Activated gamma-delta T cell treated with Interleukin-2 at 50 U/mL for 16 hours (primary cell): Measurements from ENCODE around the gene NES.

Experiments used
- DNase-seq: peaks from one replicate; pipeline ENCODE4 v3.0.0-alpha.2; 2020

The NES gene

DNA sequence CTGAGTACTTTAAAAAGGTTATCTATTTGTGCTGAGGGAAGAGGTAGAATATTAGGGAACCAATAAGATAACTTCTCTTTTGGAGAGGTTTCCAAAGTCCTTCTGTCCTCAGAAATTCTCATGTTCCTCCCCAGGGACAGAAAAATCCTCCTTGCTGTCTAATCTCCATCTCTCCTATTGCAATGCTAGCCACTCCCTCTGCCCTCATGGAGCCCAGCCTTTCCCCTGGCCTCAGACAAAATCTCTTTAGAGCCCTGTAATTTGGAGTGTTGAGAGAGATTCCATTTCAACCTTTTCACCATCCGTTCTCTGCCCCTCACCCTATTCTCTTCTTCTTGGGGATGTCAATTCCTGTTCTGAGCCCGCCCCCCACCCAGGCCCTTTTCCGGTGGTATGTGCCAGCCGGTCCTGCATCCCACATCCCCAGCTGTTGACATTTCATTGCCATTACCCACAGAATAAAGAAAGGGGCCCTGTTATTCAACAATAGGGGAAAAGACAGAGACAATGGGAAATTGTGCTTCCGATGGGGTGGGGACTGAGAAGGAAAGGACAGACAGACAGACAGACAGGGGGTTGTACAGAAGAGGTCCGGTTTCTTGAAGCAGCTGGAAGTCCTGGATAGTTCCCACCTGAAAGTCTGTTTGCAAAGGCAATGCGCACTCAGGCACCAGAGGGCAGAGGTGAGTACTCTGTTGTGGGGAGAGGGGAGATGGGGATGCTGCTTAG, 58.2 kb downstream of the NES start, which contains the start of gene HAPLN2:
Gene HAPLN2 (plus strand): TSS at position 563 of the 729 bp plus-strand sequence. CDS start 4,076 bp downstream, outside the sequence.
- no peak for DNase-seq
